GM12878 (cell line): ENCODE data around the gene CITED1. TPM values are rescaled to one million over a fixed set of nuclear protein-coding genes. Genes with fewer than 3 reads are reported as not detected.

Experiments
- ATAC-seq: fragments of 200-7000 bp; cut with Tn5 transposase; 3 replicates; pipeline ENCODE4 v1.9.1; 2020; ENCODE audit warnings: mild to moderate bottlenecking, moderate library complexity
- BruUV-seq: library from RNA; stranded (reverse); fragments of 400-500 nt; replicated peaks from 2 replicates; lab custom pipeline; 2021; lab: Mats Ljungman, UMichigan
- CTCF ChIA-PET: fragments of 300-600 bp; sonication (Branson Sonifier 250); formaldehyde crosslinking; extraction: SDS; loops from one replicate; lab custom pipeline; 2021; ENCODE audit warnings: inconsistent platforms; lab: Yijun Ruan, JAX
- POLR2A ChIA-PET: fragments of 350-600 bp; formaldehyde crosslinking; extraction: SDS; loops from one replicate; lab custom pipeline; 2021; ENCODE audit warnings: inconsistent platforms; lab: Charles Lee
- RAD21 ChIA-PET: fragments of 300-600 bp; sonication (Branson Sonifier 250); formaldehyde crosslinking; loops from one replicate; lab custom pipeline; 2023; ENCODE audit warnings: antibody characterized with exemption; ENCODE audit not compliant: unreplicated experiment; lab: Charles Lee
- SMC1A ChIA-PET: fragments of 300-600 bp; sonication (Branson Sonifier 250); formaldehyde crosslinking; loops from one replicate; lab custom pipeline; 2023; ENCODE audit not compliant: unreplicated experiment, uncharacterized antibody; lab: Charles Lee
- DNase-seq: peaks from one replicate; pipeline ENCODE4 v3.0.0-alpha.2; 2011; ENCODE audit warnings: low read depth, low spot score
- FAIRE-seq: peaks from 3 replicates; lab custom pipeline; 2011; peaks lifted over from hg19 to GRCh38; lab: Jason Lieb, UNC
- H2AFZ ChIP-seq: 2 replicates; pipeline ENCODE4 v1.6.0; 2011; ENCODE audit warnings: low read depth, low read length, control low read depth; ENCODE audit not compliant: control insufficient read depth
- H3K27ac ChIP-seq: 2 replicates; pipeline ENCODE4 v1.5.1; 2011; ENCODE audit warnings: control low read depth; ENCODE audit not compliant: control insufficient read depth, insufficient read depth
- H3K27me3 ChIP-seq, 2 experiments: replicated peaks in 1 of 2; 2 replicates each; pipeline versions ENCODE4 v1.6.0 to v1.6.1; 2011; ENCODE audit warnings: low read length in 1 of 2; ENCODE audit not compliant: control insufficient read depth in 2 of 2, insufficient read depth in 2 of 2
- H3K36me3 ChIP-seq, 2 experiments: 2 replicates each; pipeline ENCODE4 v1.5.1; 2011; ENCODE audit warnings: low read length in 1 of 2; ENCODE audit not compliant: control insufficient read depth in 2 of 2, insufficient read depth in 2 of 2
- H3K4me1 ChIP-seq: 2 replicates; pipeline ENCODE4 v1.6.1; 2011; ENCODE audit warnings: mild to moderate bottlenecking, low read length, moderate library complexity, mixed read lengths; ENCODE audit not compliant: control insufficient read depth, insufficient read depth
- H3K4me2 ChIP-seq: 2 replicates; pipeline ENCODE4 v1.6.0; 2011; ENCODE audit warnings: control low read depth; ENCODE audit not compliant: control insufficient read depth, insufficient read depth
- H3K4me3 ChIP-seq: fragments of 200-600 bp; sonication (generic); 2 replicates; pipeline ENCODE4 v1.5.1; 2016
- H3K79me2 ChIP-seq: 2 replicates; pipeline ENCODE4 v1.6.0; 2011; ENCODE audit warnings: low read length; ENCODE audit not compliant: control insufficient read depth, insufficient read depth
- H3K9ac ChIP-seq: 2 replicates; pipeline ENCODE4 v1.8.0; 2011; ENCODE audit warnings: low read length, control low read depth, mixed read lengths; ENCODE audit not compliant: control insufficient read depth, insufficient read depth
- H3K9me3 ChIP-seq: replicated peaks from 3 replicates; pipeline ENCODE4 v1.5.1; 2011; ENCODE audit warnings: mild to moderate bottlenecking, low read length; ENCODE audit not compliant: control insufficient read depth, insufficient read depth
- H4K20me1 ChIP-seq: 2 replicates; pipeline ENCODE4 v1.6.0; 2011; ENCODE audit not compliant: control insufficient read depth, insufficient read depth
- CBX5 ChIP-seq: sonication (generic); IDR thresholded peaks from 2 replicates; pipeline ENCODE4 v1.6.1; 2016; ENCODE audit warnings: low read depth, moderate library complexity, mild to moderate bottlenecking, inconsistent platforms
- CUX1 ChIP-seq: IDR thresholded peaks from 2 replicates; pipeline ENCODE4 v1.6.1; 2012; ENCODE audit warnings: improper control_type of control experiment, low read depth, low read length; ENCODE audit not compliant: insufficient replicate concordance
- EP300 ChIP-seq, 2 experiments: fragments of 150-350 bp in 1 of 2; IDR thresholded peaks; 2 replicates each; pipeline ENCODE4 v1.6.1; 2011 to 2012; ENCODE audit warnings: low read depth in 2 of 2, low read length in 2 of 2, borderline replicate concordance in 1 of 2, improper control_type of control experiment in 1 of 2, inconsistent platforms in 1 of 2; ENCODE audit not compliant: control insufficient read depth in 1 of 2
- JUNB ChIP-seq: IDR thresholded peaks from 2 replicates; pipeline ENCODE4 v1.6.1; 2016; ENCODE audit warnings: antibody characterized with exemption, mild to moderate bottlenecking
- RCOR1 ChIP-seq: conservative IDR thresholded peaks from 2 replicates; pipeline ENCODE4 v1.6.1; 2012; ENCODE audit warnings: low read depth, low read length, improper control_type of control experiment
- RUNX3 ChIP-seq: IDR thresholded peaks from 2 replicates; pipeline ENCODE4 v1.6.1; 2012; ENCODE audit warnings: low read length, inconsistent platforms
- SIN3A ChIP-seq: IDR thresholded peaks from 2 replicates; pipeline ENCODE4 v1.6.1; 2012; ENCODE audit warnings: low read depth, low read length, improper control_type of control experiment
- ZBTB11 ChIP-seq: fragments of 450-650 bp; formaldehyde crosslinking; IDR thresholded peaks from 2 replicates; pipeline ENCODE4 v1.5.0; 2022; ENCODE audit warnings: mild to moderate bottlenecking, missing genetic modification characterization
- WGBS: methylation state at CpG from one replicate; pipeline ENCODE4 v1.1.6; 2016; ENCODE audit warnings: low lambda C conversion rate; ENCODE audit not compliant: insufficient replicate concordance, insufficient coverage; ENCODE audit errors: missing lambda C conversion rate; 5-methylcytosine and 5-hydroxymethylcytosine counted together
- in situ Hi-C: fragments of 300-500 bp; cut with MboI; formaldehyde crosslinking; loops from 9 replicates; pipeline ENCODE4 v1.14.3; 2018; ENCODE audit warnings: mixed read lengths
- intact Hi-C: fragments of 100-400 bp; cut with micrococcal nuclease; formaldehyde crosslinking; loops from one replicate; pipeline ENCODE4 v1.14.2; 2022; ENCODE audit not compliant: unreplicated experiment
- polyA plus RNA-seq, 11 experiments: library from polyadenylated mRNA; depleted of rRNA in 4 of 11; unstranded in 6 of 11; stranded (reverse) in 5 of 11; fragments of >200 nt; fragmentation: Nextera tagmentation in 4 of 11; fragmentation: Illumina TruSeq in 1 of 11; extraction: Ambion mirVana in 4 of 11; extraction: Trizol in 1 of 11; gene quantifications; 1 replicate in 1 of 11; 2 replicates in 10 of 11; pipeline versions ENCODE4 v1.2.1 to v1.2.3, GENCODE V29; 2011 to 2016; ENCODE audit warnings: inconsistent platforms in 2 of 11, missing spikeins in 2 of 11, low read depth in 1 of 11
- total RNA-seq, 4 experiments: library from RNA; depleted of rRNA in 3 of 4; stranded (reverse); fragments of >200 nt in 3 of 4; fragmentation: Illumina TruSeq in 1 of 4; extraction: Trizol in 1 of 4; gene quantifications; 2 replicates each; pipeline versions ENCODE4 v1.2.1 to v1.2.3, GENCODE V29; 2013 to 2021
- TF ChIP-seq, protein P1 (sequence below): fragments of 450-650 bp; IDR thresholded peaks from 2 replicates; pipeline ENCODE4 v1.6.1; 2018; ENCODE audit warnings: mild to moderate bottlenecking, low read depth, moderate library complexity; ENCODE audit not compliant: partially characterized antibody

CITED1 gene
- total and polyA plus RNA-seq, 10 of the 15 experiments (the other 5 are each of a cell fraction or from before 2014, with no cell fraction given): 0.56 TPM; not detected in 9

DNA sequence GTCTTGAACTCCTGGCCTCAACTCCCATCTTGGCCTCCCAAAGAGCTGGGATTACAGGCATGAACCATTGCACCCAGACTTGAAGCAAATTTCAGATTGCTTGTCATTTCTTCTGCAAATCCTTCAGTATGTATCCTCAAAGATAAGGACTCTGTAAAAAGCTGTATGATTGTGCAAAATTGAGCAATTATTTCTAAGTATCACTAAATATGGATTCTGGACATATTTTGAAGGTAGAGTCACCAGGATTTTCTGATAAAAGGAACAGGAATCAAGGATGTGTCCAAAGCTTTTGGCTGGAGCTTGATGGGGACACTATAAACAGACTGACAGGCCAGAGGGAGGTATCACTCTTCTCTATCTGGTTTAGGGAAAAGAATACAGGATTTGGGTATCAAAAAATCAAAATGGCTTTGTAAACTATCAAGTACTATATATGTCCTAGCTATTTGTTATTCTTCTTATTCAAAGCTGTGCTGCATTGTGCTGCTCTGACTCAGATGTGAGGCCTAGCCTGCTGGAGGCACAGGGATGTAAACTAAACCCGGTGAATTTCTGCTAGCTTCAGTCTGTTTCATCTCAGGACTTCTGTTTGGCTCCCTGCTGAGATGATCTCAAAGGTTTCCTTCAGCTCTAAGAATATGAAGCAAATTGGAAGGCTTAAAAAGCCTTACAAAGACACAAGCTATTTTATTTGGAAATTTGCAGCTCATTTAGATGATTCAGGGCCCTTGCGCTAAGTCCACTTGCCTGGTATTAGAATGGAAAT, 36.9 kb downstream of the CITED1 start (continued):
- TF ChIP-seq, protein P1, sequence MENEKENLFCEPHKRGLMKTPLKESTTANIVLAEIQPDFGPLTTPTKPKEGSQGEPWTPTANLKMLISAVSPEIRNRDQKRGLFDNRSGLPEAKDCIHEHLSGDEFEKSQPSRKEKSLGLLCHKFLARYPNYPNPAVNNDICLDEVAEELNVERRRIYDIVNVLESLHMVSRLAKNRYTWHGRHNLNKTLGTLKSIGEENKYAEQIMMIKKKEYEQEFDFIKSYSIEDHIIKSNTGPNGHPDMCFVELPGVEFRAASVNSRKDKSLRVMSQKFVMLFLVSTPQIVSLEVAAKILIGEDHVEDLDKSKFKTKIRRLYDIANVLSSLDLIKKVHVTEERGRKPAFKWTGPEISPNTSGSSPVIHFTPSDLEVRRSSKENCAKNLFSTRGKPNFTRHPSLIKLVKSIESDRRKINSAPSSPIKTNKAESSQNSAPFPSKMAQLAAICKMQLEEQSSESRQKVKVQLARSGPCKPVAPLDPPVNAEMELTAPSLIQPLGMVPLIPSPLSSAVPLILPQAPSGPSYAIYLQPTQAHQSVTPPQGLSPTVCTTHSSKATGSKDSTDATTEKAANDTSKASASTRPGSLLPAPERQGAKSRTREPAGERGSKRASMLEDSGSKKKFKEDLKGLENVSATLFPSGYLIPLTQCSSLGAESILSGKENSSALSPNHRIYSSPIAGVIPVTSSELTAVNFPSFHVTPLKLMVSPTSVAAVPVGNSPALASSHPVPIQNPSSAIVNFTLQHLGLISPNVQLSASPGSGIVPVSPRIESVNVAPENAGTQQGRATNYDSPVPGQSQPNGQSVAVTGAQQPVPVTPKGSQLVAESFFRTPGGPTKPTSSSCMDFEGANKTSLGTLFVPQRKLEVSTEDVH: no peak

DNA sequence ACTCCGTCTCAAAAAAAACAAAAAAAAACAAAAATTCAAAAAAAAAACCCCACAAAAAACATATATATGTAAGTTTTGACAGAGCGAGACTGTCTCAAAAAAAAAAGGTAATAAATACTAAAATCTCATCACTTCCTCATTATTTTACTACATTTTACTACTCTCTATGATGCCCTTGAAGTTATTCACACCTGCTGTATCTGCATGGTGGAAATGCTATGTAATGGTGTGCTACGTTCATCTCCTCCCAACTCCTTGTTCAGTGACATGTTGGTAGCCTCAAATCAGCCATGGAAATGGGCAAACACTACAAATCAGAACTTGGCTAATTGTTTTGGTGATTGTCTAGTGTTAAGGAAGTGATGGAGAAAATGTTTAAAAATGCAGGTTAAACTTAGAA, 40.5 kb downstream of the CITED1 start:
- BruUV-seq: no TSS peak
- in situ Hi-C loops: no loop called here
- H4K20me1 ChIP-seq: no peaks in the 10 kb centered on the region
- intact Hi-C loops: no loop called here
- no peaks in the 10 kb centered on the region for H3K27me3 ChIP-seq
- no peak overlapping the region for H2AFZ ChIP-seq
- POLR2A ChIA-PET: no interaction called here
- H3K79me2 ChIP-seq: no peaks in the 10 kb centered on the region
- ATAC-seq: no peak
- CTCF ChIA-PET: interaction anchor here (0.6 kb wide), 1 partner anchor 20 kb away, joined by 3 read pairs; no protein-coding TSS in a partner anchor
- no peak overlapping the region for H3K4me2 ChIP-seq
- DNase-seq: no peak
- no peak overlapping the region for H3K4me3 ChIP-seq
- SMC1A ChIA-PET: no interaction called here
- no peak overlapping the region for H3K9ac ChIP-seq
- no peaks in the 10 kb centered on the region for H3K9me3 ChIP-seq
- peaks cover 1 to 26% of the 10 kb centered on the region in 2 experiments; a peak in 2 of 4 replicates for H3K36me3 ChIP-seq
- no peak for FAIRE-seq
- RAD21 ChIA-PET: no interaction called here
- H3K4me1 ChIP-seq: no peaks in the 10 kb centered on the region
- H3K27ac ChIP-seq: no peak overlapping the region
- WGBS: 78% methylated on average over 3 of the region's 3 CpGs
- TF ChIP-seq CBX5: no peak
- TF ChIP-seq ZBTB11 (CRISPR knock-in tag): no peak
- TF ChIP-seq SIN3A: no peak
- TF ChIP-seq RCOR1: no peak
- no peak for TF ChIP-seq RUNX3
- TF ChIP-seq CUX1: no peak
- no peak for TF ChIP-seq JUNB
- TF ChIP-seq EP300 (IDR thresholded peaks at IDR 0.05; ENCODE audit: borderline replicate concordance in 1 of 2, control insufficient read depth in 1 of 2, low read depth in 2 of 2, low read length in 2 of 2): no peak
